ENCODE measurements around the gene AQP6.

Gene AQP6

GRCh38 chr12:49957570-49957967 lies 15.2 kb upstream of the AQP6 start:
- H3K27ac ChIP-seq (ENCODE audit: low read length), result no peak overlapping the region
- peaks cover 6% of the 10 kb centered on the region for H3K4me1 ChIP-seq (ENCODE audit: control insufficient read depth, insufficient read depth, low read length)
- H3K27me3 ChIP-seq (ENCODE audit: control insufficient read depth, insufficient read depth, low read length), result peaks cover 14% of the 10 kb centered on the region

GRCh38 chr12:49959685-49960473 lies 12.9 kb upstream of the AQP6 start:
- DNase-seq (ENCODE audit: low read depth, low spot score), result peak; percentile 54
- WGBS (ENCODE audit: insufficient coverage, insufficient read length), result no CpG with 5 or more reads among the region's 11 CpGs
- Histone ChIP-seq H3K27ac (ENCODE audit: low read length) (no peak overlapping the region), H3K9me3 (ENCODE audit: control insufficient read depth, insufficient read depth, low read length) (no peaks in the 10 kb centered on the region), H3K36me3 (ENCODE audit: control insufficient read depth, insufficient read depth, low read length) (no peaks in the 10 kb centered on the region), H3K27me3 (ENCODE audit: control insufficient read depth, insufficient read depth, low read length) (peaks cover 14% of the 10 kb centered on the region), H3K4me3 (ENCODE audit: low read length) (no peak overlapping the region), H3K4me1 (ENCODE audit: control insufficient read depth, insufficient read depth, low read length) (peaks cover 6% of the 10 kb centered on the region)

More at GRCh38 chr12:49957570-49957967, 15.2 kb upstream of the AQP6 start:
- Histone ChIP-seq H3K9me3 (ENCODE audit: control insufficient read depth, insufficient read depth, low read length) (no peaks in the 10 kb centered on the region), H3K4me3 (ENCODE audit: low read length) (no peak overlapping the region), H3K36me3 (ENCODE audit: control insufficient read depth, insufficient read depth, low read length) (no peaks in the 10 kb centered on the region)
- no peak for DNase-seq (ENCODE audit: low read depth, low spot score)

GRCh38 chr12:49960474-49961110 lies 12.2 kb upstream of the AQP6 start:
- Histone ChIP-seq H3K4me3 (ENCODE audit: low read length) (no peak overlapping the region), H3K27me3 (ENCODE audit: control insufficient read depth, insufficient read depth, low read length) (peaks cover 14% of the 10 kb centered on the region), H3K27ac (ENCODE audit: low read length) (no peak overlapping the region), H3K36me3 (ENCODE audit: control insufficient read depth, insufficient read depth, low read length) (no peaks in the 10 kb centered on the region), H3K4me1 (ENCODE audit: control insufficient read depth, insufficient read depth, low read length) (peaks cover 6% of the 10 kb centered on the region), H3K9me3 (ENCODE audit: control insufficient read depth, insufficient read depth, low read length) (no peaks in the 10 kb centered on the region)
- DNase-seq (ENCODE audit: low read depth, low spot score), result no peak
- WGBS (ENCODE audit: insufficient coverage, insufficient read length), result no CpG with 5 or more reads among the region's 13 CpGs

- Histone ChIP-seq H3K27ac (ENCODE audit: low read length) (no peak within 1 kb of the TSS), H3K27me3 (ENCODE audit: control insufficient read depth, insufficient read depth, low read length) (peaks cover 14% of the 10 kb centered on the region), H3K36me3 (ENCODE audit: control insufficient read depth, insufficient read depth, low read length) (no peaks in the 10 kb centered on the region), H3K4me3 (ENCODE audit: low read length) (peak within 1 kb of the TSS; percentile 17; the same call in 1 of the 2 replicates), H3K4me1 (ENCODE audit: control insufficient read depth, insufficient read depth, low read length) (peaks cover 6% of the 10 kb centered on the region), H3K9me3 (ENCODE audit: control insufficient read depth, insufficient read depth, low read length) (no peaks in the 10 kb centered on the region)
- no CpG with 5 or more reads among the region's 111 CpGs for whole genome bisulfite sequencing (ENCODE audit: insufficient coverage, insufficient read length)
- no peak for DNase-seq (ENCODE audit: low read depth, low spot score)
Measured at GRCh38 chr12:49961111-49961922, 11.4 kb upstream of the AQP6 start, which contains the start of gene AQP5. TSS of gene AQP5 (plus strand) at chr12:49961872. CDS start at chr12:49962018, 146 bp downstream.

GRCh38 chr12:49961993-49962764 lies 10.6 kb upstream of the AQP6 start:
- no peaks in the 10 kb centered on the region for H3K36me3 ChIP-seq (ENCODE audit: control insufficient read depth, insufficient read depth, low read length)
- H3K4me1 ChIP-seq (ENCODE audit: control insufficient read depth, insufficient read depth, low read length), result peaks cover 6% of the 10 kb centered on the region
- peaks cover 14% of the 10 kb centered on the region for H3K27me3 ChIP-seq (ENCODE audit: control insufficient read depth, insufficient read depth, low read length)
- no peaks in the 10 kb centered on the region for H3K9me3 ChIP-seq (ENCODE audit: control insufficient read depth, insufficient read depth, low read length)
- peak overlapping the region; percentile 17; the same call in 1 of the 2 replicates for H3K4me3 ChIP-seq (ENCODE audit: low read length)
- DNase-seq (ENCODE audit: low read depth, low spot score), result no peak
- H3K27ac ChIP-seq (ENCODE audit: low read length), result no peak overlapping the region
- WGBS (ENCODE audit: insufficient coverage, insufficient read length), result no CpG with 5 or more reads among the region's 37 CpGs

- H3K27me3 ChIP-seq (ENCODE audit: control insufficient read depth, insufficient read depth, low read length), result peaks cover 14% of the 10 kb centered on the region
Measured at GRCh38 chr12:49962861-49963765, 9.6 kb upstream of the AQP6 start.

GRCh38 chr12:49963976-49964815 lies 8.6 kb upstream of the AQP6 start:
- no peak for DNase-seq (ENCODE audit: low read depth, low spot score)
- no CpG with 5 or more reads among the region's 17 CpGs for WGBS (ENCODE audit: insufficient coverage, insufficient read length)
- peaks cover 14% of the 10 kb centered on the region for H3K27me3 ChIP-seq (ENCODE audit: control insufficient read depth, insufficient read depth, low read length)
- H3K27ac ChIP-seq (ENCODE audit: low read length), result no peak overlapping the region
- peaks cover 7% of the 10 kb centered on the region for H3K4me1 ChIP-seq (ENCODE audit: control insufficient read depth, insufficient read depth, low read length)
- H3K4me3 ChIP-seq (ENCODE audit: low read length), result no peak overlapping the region
- no peaks in the 10 kb centered on the region for H3K36me3 ChIP-seq (ENCODE audit: control insufficient read depth, insufficient read depth, low read length)
- no peaks in the 10 kb centered on the region for H3K9me3 ChIP-seq (ENCODE audit: control insufficient read depth, insufficient read depth, low read length)

More at GRCh38 chr12:49962861-49963765, 9.6 kb upstream of the AQP6 start:
- no peak overlapping the region for H3K27ac ChIP-seq (ENCODE audit: low read length)
- peaks cover 7% of the 10 kb centered on the region for H3K4me1 ChIP-seq (ENCODE audit: control insufficient read depth, insufficient read depth, low read length)
- H3K9me3 ChIP-seq (ENCODE audit: control insufficient read depth, insufficient read depth, low read length), result no peaks in the 10 kb centered on the region
- H3K4me3 ChIP-seq (ENCODE audit: low read length), result no peak overlapping the region
- H3K36me3 ChIP-seq (ENCODE audit: control insufficient read depth, insufficient read depth, low read length), result no peaks in the 10 kb centered on the region
- no peak for DNase-seq (ENCODE audit: low read depth, low spot score)
- no CpG with 5 or more reads among the region's 21 CpGs for WGBS (ENCODE audit: insufficient coverage, insufficient read length)

- Histone ChIP-seq H3K4me1 (ENCODE audit: control insufficient read depth, insufficient read depth, low read length) (peaks cover 6% of the 10 kb centered on the region), H3K4me3 (ENCODE audit: low read length) (no peak overlapping the region), H3K9me3 (ENCODE audit: control insufficient read depth, insufficient read depth, low read length) (no peaks in the 10 kb centered on the region), H3K27me3 (ENCODE audit: control insufficient read depth, insufficient read depth, low read length) (peaks cover 13% of the 10 kb centered on the region), H3K27ac (ENCODE audit: low read length) (no peak overlapping the region), H3K36me3 (ENCODE audit: control insufficient read depth, insufficient read depth, low read length) (no peaks in the 10 kb centered on the region)
- DNase-seq (ENCODE audit: low read depth, low spot score), result no peak
- WGBS (ENCODE audit: insufficient coverage, insufficient read length), result no CpG with 5 or more reads among the region's 13 CpGs
Measured at GRCh38 chr12:49964849-49965624, 7.7 kb upstream of the AQP6 start.
